HepG2 (cell line): ENCODE measurements around the gene SLC25A11. TPM values are rescaled to one million over a fixed set of nuclear protein-coding genes. Genes with fewer than 3 reads are reported as not detected.

Source experiments
- CBX2 ChIP-seq, 2 experiments: fragments of 200-600 bp in 1 of 2; sonication (generic); formaldehyde crosslinking in 1 of 2; IDR thresholded peaks; 2 replicates each; pipeline versions ENCODE4 v1.7.0 to v1.8.1; 2018 to 2022; ENCODE audit warnings: low read depth in 2 of 2, low read length in 1 of 2, mild to moderate bottlenecking in 1 of 2, missing genetic modification reagents in 1 of 2
- CEBPB ChIP-seq: IDR thresholded peaks from 2 replicates; pipeline ENCODE4 v1.6.1; 2011; ENCODE audit warnings: low read depth, low read length, improper control_type of control experiment, borderline replicate concordance
- CEBPG ChIP-seq: IDR thresholded peaks from 2 replicates; pipeline ENCODE4 v1.6.1; 2016
- FOXA1 ChIP-seq, 2 experiments: fragments of 450-650 bp in 1 of 2; sonication (generic) in 1 of 2; formaldehyde crosslinking in 1 of 2; IDR thresholded peaks; 2 replicates each; pipeline versions ENCODE4 v1.4.0 to v1.6.1; 2016 to 2020; ENCODE audit warnings: missing genetic modification reagents in 1 of 2
- FUBP1 ChIP-seq: sonication (generic); formaldehyde crosslinking; IDR thresholded peaks from 2 replicates; pipeline ENCODE4 v1.5.1; 2020; ENCODE audit warnings: missing genetic modification reagents, mild to moderate bottlenecking, borderline replicate concordance
- HCFC1 ChIP-seq: fragments of 150-350 bp; IDR thresholded peaks from 2 replicates; pipeline ENCODE4 v1.6.1; 2014; ENCODE audit warnings: low read depth, low read length
- HDAC2 ChIP-seq: sonication (generic); formaldehyde crosslinking; IDR thresholded peaks from 2 replicates; pipeline ENCODE4 v1.4.0; 2020; ENCODE audit warnings: missing genetic modification reagents
- HNRNPK ChIP-seq: fragments of 200-400 bp; formaldehyde crosslinking; IDR thresholded peaks from 2 replicates; pipeline ENCODE4 v1.6.1; 2018; ENCODE audit warnings: low read length, low read depth, moderate library complexity, mild to moderate bottlenecking; ENCODE audit not compliant: poor library complexity, severe bottlenecking
- NFATC3 ChIP-seq: sonication (generic); formaldehyde crosslinking; IDR thresholded peaks from 2 replicates; pipeline ENCODE4 v1.5.1; 2020; ENCODE audit warnings: mild to moderate bottlenecking, missing genetic modification reagents
- NRL ChIP-seq: sonication (generic); formaldehyde crosslinking; IDR thresholded peaks from 2 replicates; pipeline ENCODE4 v1.5.0; 2020; ENCODE audit warnings: missing genetic modification reagents, mild to moderate bottlenecking, moderate library complexity, borderline replicate concordance
- PAXIP1 ChIP-seq: sonication (generic); formaldehyde crosslinking; conservative IDR thresholded peaks from 2 replicates; pipeline ENCODE4 v1.4.0; 2020; ENCODE audit warnings: mild to moderate bottlenecking, missing genetic modification reagents, moderate library complexity
- POLR2G ChIP-seq: fragments of 200-400 bp; formaldehyde crosslinking; IDR thresholded peaks from 2 replicates; pipeline ENCODE4 v1.6.1; 2018; ENCODE audit warnings: mild to moderate bottlenecking, low read depth, low read length, moderate library complexity
- RFX3 ChIP-seq: IDR thresholded peaks from 2 replicates; pipeline ENCODE4 v1.6.1; 2016; ENCODE audit warnings: missing biosample characterization, missing genetic modification reagents
- SRSF1 ChIP-seq: fragments of 200-400 bp; formaldehyde crosslinking; optimal IDR thresholded peaks from 2 replicates; pipeline ENCODE3; 2017; ENCODE audit warnings: mild to moderate bottlenecking, low read depth, low read length, moderate library complexity
- SRSF9 ChIP-seq: fragments of 200-400 bp; formaldehyde crosslinking; IDR thresholded peaks from 2 replicates; pipeline ENCODE4 v1.6.1; 2018; ENCODE audit warnings: borderline replicate concordance, mild to moderate bottlenecking, low read depth, low read length; ENCODE audit not compliant: insufficient read depth, poor library complexity, severe bottlenecking
- TCF7L2 ChIP-seq: IDR thresholded peaks from 2 replicates; pipeline ENCODE4 v1.6.1; 2011; ENCODE audit warnings: mild to moderate bottlenecking, low read depth, low read length, moderate library complexity
- TRIM22 ChIP-seq: fragments of 450-650 bp; IDR thresholded peaks from 2 replicates; pipeline ENCODE4 v1.6.1; 2017
- ZBTB38 ChIP-seq: sonication (generic); formaldehyde crosslinking; IDR thresholded peaks from 2 replicates; pipeline ENCODE4 v1.5.1; 2020; ENCODE audit warnings: mild to moderate bottlenecking, missing genetic modification reagents
- ZFP37 ChIP-seq: sonication (generic); formaldehyde crosslinking; IDR thresholded peaks from 2 replicates; pipeline ENCODE4 v1.4.0; 2020; ENCODE audit warnings: missing genetic modification reagents, borderline replicate concordance
- ZNF260 ChIP-seq: sonication (generic); formaldehyde crosslinking; IDR thresholded peaks from 2 replicates; pipeline ENCODE4 v1.4.0; 2020; ENCODE audit warnings: missing genetic modification reagents, low read depth, mild to moderate bottlenecking, borderline replicate concordance
- ZNF329 ChIP-seq: sonication (generic); formaldehyde crosslinking; IDR thresholded peaks from 2 replicates; pipeline ENCODE4 v1.9.0; 2021; ENCODE audit warnings: low read depth, mild to moderate bottlenecking, missing genetic modification reagents
- ZNF556 ChIP-seq: sonication (generic); formaldehyde crosslinking; IDR thresholded peaks from 2 replicates; pipeline ENCODE4 v1.4.0; 2020; ENCODE audit warnings: mild to moderate bottlenecking, missing genetic modification reagents, borderline replicate concordance
- polyA plus RNA-seq, 8 experiments: library from polyadenylated mRNA; depleted of rRNA in 3 of 8; stranded (reverse) in 7 of 8; unstranded in 1 of 8; fragments of >200 nt; fragmentation: Illumina TruSeq in 4 of 8; extraction: Trizol in 4 of 8; gene quantifications; 2 replicates each; pipeline versions ENCODE4 v1.2.1 to v1.2.3, GENCODE V29; 2011 to 2016; ENCODE audit warnings: low read depth in 4 of 8, missing spikeins in 1 of 8, mixed read lengths in 1 of 8; ENCODE audit not compliant: insufficient read depth in 1 of 8
- total RNA-seq, 5 experiments: library from RNA; depleted of rRNA; stranded (reverse); fragments of >200 nt; fragmentation: Illumina TruSeq; extraction: Trizol; gene quantifications; 2 replicates each; pipeline ENCODE4 v1.2.3, GENCODE V29; 2016; ENCODE audit warnings: low read depth in 1 of 5

The SLC25A11 gene
- total and polyA plus RNA-seq, 2 of the 13 experiments (the other 11 are each of a cell fraction or from before 2014, with no cell fraction given) = 35.4 to 47.2 TPM

- TF ChIP-seq PAXIP1 (CRISPR knock-in tag) (peak; percentile 38; the same call in 1 of the 2 replicates), ZNF329 (CRISPR knock-in tag) (0 out of 2 replicates have a peak, but pooled peaks have one; percentile 35), CBX2 (IDR thresholded peaks at IDR 0.05; ENCODE audit: low read depth, low read length) (no peak), CBX2 (CRISPR knock-in tag; IDR thresholded peaks at IDR 0.05; ENCODE audit: low read depth) (0 out of 2 replicates have a peak, but pooled peaks have one; percentile 28), CEBPB (no peak), TCF7L2 (no peak), TRIM22 (no peak), POLR2G (peak; percentile 73), NRL (CRISPR knock-in tag) (peak; percentile 33; the same call in 1 of the 2 replicates), HDAC2 (CRISPR knock-in tag) (no peak), RFX3 (CRISPR knock-in tag) (no peak), ZFP37 (no peak), FUBP1 (CRISPR knock-in tag) (no peak), CEBPG (CRISPR knock-in tag) (no peak), SRSF1 (peak; percentile 74), NFATC3 (CRISPR knock-in tag) (no peak), ZBTB38 (CRISPR knock-in tag) (peak; percentile 43; the same call in 1 of the 2 replicates), SRSF9 (no peak), ZNF556 (CRISPR knock-in tag) (no peak), HCFC1 (no peak), HNRNPK (peak; percentile 85), ZNF260 (no peak), FOXA1 (IDR thresholded peaks at IDR 0.05) (no peak), FOXA1 (CRISPR knock-in tag; IDR thresholded peaks at IDR 0.05) (no peak)
Observed at GRCh38 chr17:4986951-4987766, 47.3 kb upstream of the SLC25A11 start, which contains the start of gene CAMTA2 (continued).
